ENCODE results near the gene DNAJC27.

GRCh38 chr2:24910245-24910644 is 61.5 kb downstream of the DNAJC27 start:
- TF ChIP-seq CTCF (IDR thresholded peaks at IDR 0.05), result no peak
- TF ChIP-seq CEBPB (IDR thresholded peaks at IDR 0.05), result no peak
- TF ChIP-seq REST (IDR thresholded peaks at IDR 0.05), result no peak
- no peak for TF ChIP-seq RCOR1 (IDR thresholded peaks at IDR 0.05; ENCODE audit: low read depth, low read length)

All from A549 (cell line).